ENCODE data around the gene KIR3DL1.
"Not testable (repeated sequence)": the region's sequence is repeated elsewhere in the genome, so short reads cannot be mapped to it uniquely, and the experiment has no call there.

Gene KIR3DL1

GRCh38 chr19:54817670-54818536 lies 1.6 kb downstream of the KIR3DL1 start:
- FAIRE-seq: no peak

GRCh38 chr19:54824416-54824815 lies 8.1 kb downstream of the KIR3DL1 start:
- not testable (repeated sequence) for FAIRE-seq

- FAIRE-seq: not testable (repeated sequence)
Measured at GRCh38 chr19:54825326-54825725, 9.1 kb downstream of the KIR3DL1 start.

- not testable (repeated sequence) for FAIRE-seq
Measured at GRCh38 chr19:54828064-54828463, 11.8 kb downstream of the KIR3DL1 start.

GRCh38 chr19:54832496-54832895 lies 16.2 kb downstream of the KIR3DL1 start, which contains the start of gene KIR2DS4:
Gene KIR2DS4, plus strand, starts transcription at chr19:54832676.
- FAIRE-seq: not testable (repeated sequence)

GRCh38 chr19:54835126-54835525 lies 18.9 kb downstream of the KIR3DL1 start:
- not testable (repeated sequence) for FAIRE-seq

- FAIRE-seq: not testable (repeated sequence)
Measured at GRCh38 chr19:54837522-54837921, 21.3 kb downstream of the KIR3DL1 start.

- not testable (repeated sequence) for FAIRE-seq
Measured at GRCh38 chr19:54843171-54843570, 26.9 kb downstream of the KIR3DL1 start.

- FAIRE-seq: not testable (repeated sequence)
Measured at GRCh38 chr19:54850061-54850640, 33.9 kb downstream of the KIR3DL1 start, which contains the start of gene KIR3DL2. Gene KIR3DL2, plus strand, starts transcription at chr19:54850443. Its CDS starts 33 bp downstream, at chr19:54850476.

GRCh38 chr19:54850930-54851329 lies 34.7 kb downstream of the KIR3DL1 start:
- FAIRE-seq: no peak

- FAIRE-seq: no peak
Measured at GRCh38 chr19:54851353-54851752, 35.1 kb downstream of the KIR3DL1 start.

- not testable (repeated sequence) for FAIRE-seq
Measured at GRCh38 chr19:54855241-54855640, 39.0 kb downstream of the KIR3DL1 start.

GRCh38 chr19:54858476-54858875 lies 42.2 kb downstream of the KIR3DL1 start:
- FAIRE-seq: not testable (repeated sequence)

- FAIRE-seq: not testable (repeated sequence)
Measured at GRCh38 chr19:54859421-54859820, 43.2 kb downstream of the KIR3DL1 start.

- not testable (repeated sequence) for FAIRE-seq
Measured at GRCh38 chr19:54863459-54863858, 47.2 kb downstream of the KIR3DL1 start.

GRCh38 chr19:54871696-54872095 lies 55.4 kb downstream of the KIR3DL1 start:
- no peak for FAIRE-seq

- no peak for FAIRE-seq
Measured at GRCh38 chr19:54873990-54874389, 57.7 kb downstream of the KIR3DL1 start, which contains the start of gene FCAR. Gene FCAR, plus strand, starts transcription at chr19:54874235. Its CDS starts 55 bp downstream, at chr19:54874290.

GRCh38 chr19:54875506-54875905 lies 59.2 kb downstream of the KIR3DL1 start:
- no peak for FAIRE-seq

GRCh38 chr19:54877471-54877870 lies 61.2 kb downstream of the KIR3DL1 start:
- no peak for FAIRE-seq
